B cell (primary cell): ENCODE results near the gene NDUFA1. TPM values are rescaled to one million over a fixed set of nuclear protein-coding genes. Genes with fewer than 3 reads are reported as not detected.

Experiments used
- ATAC-seq: fragments of 200-7000 bp; cut with Tn5 transposase; one replicate; pipeline ENCODE4 v1.10.0; 2021; ENCODE audit warnings: low read depth, mild to moderate bottlenecking, moderate number of reproducible peaks, moderate library complexity
- CTCF ChIA-PET: fragments of 350-600 bp; sonication (Branson Sonifier 250); formaldehyde crosslinking; loops from one replicate; lab custom pipeline; 2021; ENCODE audit warnings: antibody characterized with exemption, inconsistent platforms; lab: Charles Lee
- POLR2A ChIA-PET: fragments of 350-600 bp; sonication (Branson Sonifier 250); formaldehyde crosslinking; loops from one replicate; lab custom pipeline; 2021; ENCODE audit warnings: antibody characterized with exemption; lab: Charles Lee
- DNase-seq: peaks from one replicate; pipeline ENCODE4 v3.0.0; 2013
- H2AFZ ChIP-seq: 2 replicates; pipeline ENCODE4 v1.6.1; 2012; ENCODE audit warnings: mild to moderate bottlenecking, low read depth, low read length; ENCODE audit not compliant: insufficient read depth, poor library complexity, severe bottlenecking
- H3K27ac ChIP-seq, 2 donors: 1 replicate in 1 of 2; 2 replicates in 1 of 2; pipeline ENCODE4 v1.5.1; 2012 to 2013; ENCODE audit warnings: low read length in 2 of 2, mild to moderate bottlenecking in 2 of 2, moderate library complexity in 1 of 2
- H3K27me3 ChIP-seq, 4 experiments: fragments of 200-600 bp in 1 of 4; sonication (generic) in 1 of 4; replicated peaks in 1 of 4; 1 replicate in 2 of 4; 2 replicates in 2 of 4; pipeline versions ENCODE4 v1.6.1 to v1.7.0; 2013 to 2016; ENCODE audit warnings: low read length in 3 of 4, mild to moderate bottlenecking in 2 of 4, mixed read lengths in 1 of 4, moderate library complexity in 1 of 4; ENCODE audit not compliant: insufficient read depth in 4 of 4, control insufficient read depth in 3 of 4; ENCODE audit errors: control extremely low read depth in 1 of 4
- H3K36me3 ChIP-seq, 2 experiments: replicated peaks in 1 of 2; 1 replicate in 1 of 2; 2 replicates in 1 of 2; pipeline versions ENCODE4 v1.6.1 to v1.7.1; 2013; ENCODE audit warnings: low read length in 1 of 2; ENCODE audit not compliant: insufficient read depth in 2 of 2, control insufficient read depth in 1 of 2; ENCODE audit errors: control extremely low read depth in 1 of 2, extremely low read depth in 1 of 2
- H3K4me1 ChIP-seq, 2 donors: fragments of 200-600 bp in 1 of 2; sonication (generic) in 1 of 2; 1 replicate in 1 of 2; 2 replicates in 1 of 2; pipeline versions ENCODE4 v1.5.1 to v1.6.1; 2013 to 2017; ENCODE audit warnings: low read length in 2 of 2; ENCODE audit not compliant: control insufficient read depth in 2 of 2, insufficient read depth in 2 of 2
- H3K4me2 ChIP-seq: replicated peaks from 2 replicates; pipeline ENCODE3; 2012; ENCODE audit warnings: mild to moderate bottlenecking, low read depth, low read length; ENCODE audit not compliant: poor library complexity, severe bottlenecking
- H3K4me3 ChIP-seq, 5 experiments: fragments of 200-600 bp in 1 of 5; sonication (generic) in 1 of 5; 1 replicate in 3 of 5; 2 replicates in 2 of 5; pipeline versions ENCODE4 v1.5.1 to v1.7.0; 2011 to 2016; ENCODE audit warnings: low read length in 4 of 5, mild to moderate bottlenecking in 4 of 5, low read depth in 2 of 5, control low read depth in 1 of 5, moderate library complexity in 1 of 5; ENCODE audit not compliant: insufficient read depth in 1 of 5; ENCODE audit errors: control extremely low read depth in 1 of 5, extremely low read depth in 1 of 5
- H3K79me2 ChIP-seq: fragments of 200-600 bp; sonication (generic); one replicate; pipeline ENCODE4 v1.6.0; 2016; ENCODE audit warnings: low read length; ENCODE audit not compliant: control insufficient read depth, insufficient read depth
- H3K9ac ChIP-seq: fragments of 200-600 bp; sonication (generic); 2 replicates; pipeline ENCODE4 v1.6.1; 2017; ENCODE audit warnings: mild to moderate bottlenecking, low read length, moderate library complexity
- H3K9me3 ChIP-seq, 3 donors: one replicate each; pipeline versions ENCODE4 v1.6.1 to v1.7.1; 2013; ENCODE audit warnings: low read length in 2 of 3; ENCODE audit not compliant: control insufficient read depth in 2 of 3, insufficient read depth in 1 of 3; ENCODE audit errors: control extremely low read depth in 1 of 3
- H4K20me1 ChIP-seq: 2 replicates; pipeline ENCODE4 v1.6.0; 2012; ENCODE audit warnings: mild to moderate bottlenecking, low read length; ENCODE audit not compliant: insufficient read depth, control insufficient read depth, poor library complexity, severe bottlenecking
- H3K27ac Mint-ChIP-seq: one replicate; pipeline ENCODE4 v1.8.0; 2021; ENCODE audit warnings: mixed read lengths
- H3K27me3 Mint-ChIP-seq: one replicate; pipeline ENCODE4 v1.8.0; 2021; ENCODE audit warnings: mixed read lengths
- H3K4me1 Mint-ChIP-seq: one replicate; pipeline ENCODE4 v1.8.0; 2021; ENCODE audit warnings: mixed read lengths
- H3K4me3 Mint-ChIP-seq: one replicate; pipeline ENCODE4 v1.8.0; 2021; ENCODE audit warnings: mixed read lengths
- H3K9me3 Mint-ChIP-seq: one replicate; pipeline ENCODE4 v1.8.0; 2022; ENCODE audit warnings: mixed read lengths; ENCODE audit not compliant: insufficient read depth
- CTCF ChIP-seq: fragments of 200-600 bp; IDR thresholded peaks from one replicate; pipeline ENCODE4 v1.8.0; 2022; ENCODE audit warnings: antibody characterized with exemption, mild to moderate bottlenecking
- EZH2 ChIP-seq: IDR thresholded peaks from 2 replicates; pipeline ENCODE4 v1.6.1; 2012; ENCODE audit warnings: borderline replicate concordance, low read depth, mild to moderate bottlenecking, moderate library complexity, low read length; ENCODE audit not compliant: insufficient read depth, poor library complexity, severe bottlenecking
- WGBS: methylation state at CpG from one replicate; pipeline ENCODE4 v1.1.5; 2013; ENCODE audit warnings: missing lambda C conversion rate; ENCODE audit not compliant: insufficient coverage; 5-methylcytosine and 5-hydroxymethylcytosine counted together
- intact Hi-C: fragments of 100-400 bp; cut with micrococcal nuclease; formaldehyde crosslinking; loops from one replicate; pipeline ENCODE4 v1.10.0; 2022
- polyA plus RNA-seq: library from polyadenylated mRNA; depleted of rRNA; stranded (reverse); fragments of >200 nt; gene quantifications from 2 replicates; pipeline ENCODE4 v1.2.3, GENCODE V29; 2012
- total RNA-seq, 2 donors: library from RNA; stranded (reverse); fragments of 120-200 nt in 1 of 2; gene quantifications; 1 replicate in 1 of 2; 2 replicates in 1 of 2; pipeline versions ENCODE4 v1.2.3 to v1.2.4, GENCODE V29; 2013 to 2022

NDUFA1 gene
- total and polyA plus RNA-seq, 2 donors (not counting 1 experiment from before 2014, with no cell fraction given) = 29.0 to 39.5 TPM

DNA sequence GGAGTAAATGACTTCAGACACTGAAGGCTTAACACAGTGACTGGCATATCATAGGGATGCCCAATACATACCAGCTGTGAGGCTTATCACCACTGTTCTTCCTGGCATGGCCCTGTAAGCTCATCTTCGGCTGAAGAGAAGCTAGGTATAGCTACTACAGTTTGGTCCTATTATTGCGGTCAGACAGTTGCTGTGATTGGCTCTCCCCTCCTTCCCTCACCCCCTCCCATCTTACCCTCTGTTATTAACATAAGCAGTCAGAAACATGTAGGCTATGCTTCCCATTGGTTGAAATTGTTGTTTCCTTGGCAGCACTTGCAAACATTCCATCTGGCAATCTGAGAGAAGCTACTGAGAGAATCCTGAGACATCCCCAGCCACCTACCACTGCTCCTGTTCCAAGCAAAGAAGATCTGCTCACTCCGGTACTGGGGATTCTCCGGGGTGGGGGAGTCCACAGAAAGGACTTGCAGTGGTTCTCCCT lies 24.3 kb downstream of the NDUFA1 start, which contains the start of gene AKAP14:
AKAP14 (plus strand) TSS at position 51 of the 484 bp plus-strand sequence. CDS start 7,331 bp downstream, outside the sequence.
- intact Hi-C loops = no loop called here
- no CpG with 5 or more reads among the region's 4 CpGs for WGBS
- Histone ChIP-seq H3K36me3 (no peaks in the 10 kb centered on the region), H3K4me1 (no peaks in the 10 kb centered on the region), H3K27me3 (no peaks in the 10 kb centered on the region), H3K9ac (no peak within 1 kb of the TSS), H4K20me1 (no peaks in the 10 kb centered on the region), H3K27ac (no peak within 1 kb of the TSS), H3K4me3 (no peak within 1 kb of the TSS), H3K79me2 (no peaks in the 10 kb centered on the region), H2AFZ (no peak within 1 kb of the TSS), H3K9me3 (no peaks in the 10 kb centered on the region), H3K4me2 (no peak within 1 kb of the TSS)
- no peaks in the 10 kb centered on the region for H3K27me3 Mint-ChIP-seq
- no peaks in the 10 kb centered on the region for H3K4me1 Mint-ChIP-seq
- CTCF ChIA-PET = interaction anchor here (1.3 kb wide), 1 partner anchor 13 kb away, joined by 3 read pairs; no protein-coding TSS in a partner anchor
- TF ChIP-seq CTCF = no peak
- TF ChIP-seq EZH2 = no peak
- no peak for DNase-seq
- H3K27ac Mint-ChIP-seq = no peak within 1 kb of the TSS
- POLR2A ChIA-PET = no interaction called here
- no peaks in the 10 kb centered on the region for H3K9me3 Mint-ChIP-seq
- H3K4me3 Mint-ChIP-seq = no peak within 1 kb of the TSS
- no peak for ATAC-seq

DNA sequence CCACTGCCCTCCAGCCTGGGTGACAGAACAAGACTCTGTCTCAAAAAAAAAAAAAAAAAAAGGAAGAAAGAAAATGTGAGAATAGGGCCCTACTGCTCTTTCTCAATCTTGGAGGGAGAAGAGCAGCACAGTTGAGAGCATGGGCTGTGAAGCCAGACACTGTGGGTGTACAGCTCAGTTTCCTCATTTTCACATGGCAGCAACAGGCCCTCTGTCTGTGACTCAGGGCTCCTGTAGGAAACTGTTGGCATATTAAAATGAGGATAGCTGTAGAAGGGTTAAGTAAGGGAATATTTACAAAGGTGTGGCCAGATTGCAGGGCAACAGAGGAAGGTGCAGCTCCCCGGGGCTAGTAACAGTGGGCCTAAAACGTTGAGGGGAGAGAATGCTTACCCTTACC lies 27.5 kb downstream of the NDUFA1 start:
- DNase-seq = no peak

More for the DNA sequence above, 27.5 kb downstream of the NDUFA1 start:
- Histone ChIP-seq H2AFZ (no peak overlapping the region), H3K27me3 (no peaks in the 10 kb centered on the region), H3K36me3 (no peaks in the 10 kb centered on the region), H4K20me1 (no peaks in the 10 kb centered on the region), H3K79me2 (no peaks in the 10 kb centered on the region), H3K4me3 (no peak overlapping the region), H3K9me3 (no peaks in the 10 kb centered on the region), H3K4me1 (no peaks in the 10 kb centered on the region), H3K4me2 (no peak overlapping the region), H3K9ac (no peak overlapping the region), H3K27ac (no peak overlapping the region)
- Mint-ChIP-seq H3K9me3 (no peaks in the 10 kb centered on the region), H3K4me3 (no peak overlapping the region), H3K4me1 (no peaks in the 10 kb centered on the region), H3K27ac (no peak overlapping the region), H3K27me3 (no peaks in the 10 kb centered on the region)
- ATAC-seq = no peak
- no CpG with 5 or more reads among the region's 2 CpGs for WGBS
- ChIA-PET POLR2A (no interaction called here), CTCF (no interaction called here)
- TF ChIP-seq CTCF = no peak
- TF ChIP-seq EZH2 = no peak
- intact Hi-C loops = no loop called here
